Heart left ventricle (tissue), 13 donors: ENCODE measurements around the gene DOCK9.

Experiments
- POLR2A ChIP-seq, 2 donors: fragments of 450-650 bp; IDR thresholded peaks; one replicate each; pipeline ENCODE4 v1.6.1; 2017; ENCODE audit warnings: antibody characterized with exemption in 2 of 2, mild to moderate bottlenecking in 2 of 2, moderate library complexity in 2 of 2
- TF ChIP-seq, protein P1 (sequence below), 12 donors: fragments of 200-600 bp; sonication (generic) in 4 of 12; IDR thresholded peaks; one replicate each; pipeline versions ENCODE4 v1.5.0 to v1.8.0; 2018 to 2022; ENCODE audit warnings: antibody characterized with exemption in 12 of 12, mild to moderate bottlenecking in 5 of 12
- donor health status: ischemic (EF 13 %, LVEDD 7.1; RV severe dilation, severe dysfunction).
- donor health status: DM: no; HTN: yes; CAD: no.
- donor health status: DM: no; HTN: no; CAD: no.
- donor health status: ischemic (EF 25% LVEDD 6.9; RV normal size, moderate dysfunction).
- donor health status: ischemic (EF 25% LVEDD 5.7; RV mildly dilated, moderate dysfunction).
- donor health status: ischemic (EF 35%, LVEDD 5.7; RV mildly dilated, moderate dysfunction).
- donor health status: nonischemic (EF 11% LVEDD 7.7; RV severe dilation, severe dysfunction).
- donor health status: DM: yes; HTN: yes; CAD: no.
- donor health status: PGD.
- donor health status: ischemic (EF 29% LVEDD 5.4; RV normal size, mild dysfunction).
- donor health status: nonischemic (EF 23%, LVEDD 6.1; RV moderate dilation, normal function).

DNA sequence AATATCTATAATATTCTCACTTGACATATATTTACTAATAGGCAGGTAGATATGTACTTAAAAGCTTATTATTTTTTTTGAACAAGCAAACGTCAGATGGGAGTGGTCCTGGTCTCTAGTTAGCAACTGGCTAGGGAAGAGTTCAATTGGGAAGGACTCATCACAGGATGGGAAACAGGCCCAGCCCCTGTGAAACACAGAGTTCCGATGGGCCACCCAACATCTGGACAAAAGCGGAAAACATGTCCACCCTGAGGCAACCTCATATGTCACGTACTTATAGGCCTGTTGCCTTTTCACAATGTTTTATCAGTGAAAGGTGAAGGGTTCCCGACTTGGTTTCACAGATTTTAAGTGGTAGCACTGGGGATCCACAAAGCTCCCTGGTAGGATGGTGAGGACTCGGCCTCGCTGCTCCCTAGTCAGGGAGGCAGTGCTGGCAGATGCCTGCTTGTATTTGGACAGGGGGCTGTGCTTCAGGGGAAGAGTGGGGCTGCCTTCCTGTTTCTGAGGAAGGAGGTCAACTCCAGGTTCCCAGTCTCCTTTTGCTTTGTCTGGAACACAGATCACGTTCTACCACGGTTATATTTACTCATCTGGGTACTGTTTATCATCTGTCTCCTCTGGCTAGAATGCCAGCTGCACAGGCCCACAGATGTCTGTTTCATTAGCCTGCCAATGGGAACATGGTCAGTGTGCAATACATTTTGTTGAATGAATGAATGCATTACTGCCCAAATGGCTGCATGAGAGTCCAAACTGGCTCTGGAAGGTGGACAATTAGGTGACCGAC lies 176.0 kb downstream of the DOCK9 start:
- TF ChIP-seq, protein P1, sequence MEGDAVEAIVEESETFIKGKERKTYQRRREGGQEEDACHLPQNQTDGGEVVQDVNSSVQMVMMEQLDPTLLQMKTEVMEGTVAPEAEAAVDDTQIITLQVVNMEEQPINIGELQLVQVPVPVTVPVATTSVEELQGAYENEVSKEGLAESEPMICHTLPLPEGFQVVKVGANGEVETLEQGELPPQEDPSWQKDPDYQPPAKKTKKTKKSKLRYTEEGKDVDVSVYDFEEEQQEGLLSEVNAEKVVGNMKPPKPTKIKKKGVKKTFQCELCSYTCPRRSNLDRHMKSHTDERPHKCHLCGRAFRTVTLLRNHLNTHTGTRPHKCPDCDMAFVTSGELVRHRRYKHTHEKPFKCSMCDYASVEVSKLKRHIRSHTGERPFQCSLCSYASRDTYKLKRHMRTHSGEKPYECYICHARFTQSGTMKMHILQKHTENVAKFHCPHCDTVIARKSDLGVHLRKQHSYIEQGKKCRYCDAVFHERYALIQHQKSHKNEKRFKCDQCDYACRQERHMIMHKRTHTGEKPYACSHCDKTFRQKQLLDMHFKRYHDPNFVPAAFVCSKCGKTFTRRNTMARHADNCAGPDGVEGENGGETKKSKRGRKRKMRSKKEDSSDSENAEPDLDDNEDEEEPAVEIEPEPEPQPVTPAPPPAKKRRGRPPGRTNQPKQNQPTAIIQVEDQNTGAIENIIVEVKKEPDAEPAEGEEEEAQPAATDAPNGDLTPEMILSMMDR (IDR thresholded peaks at IDR 0.05) = no peak
- TF ChIP-seq POLR2A (IDR thresholded peaks at IDR 0.05) = no peak
